ENCODE data around the gene ZSWIM5. TPM values are rescaled to one million over a fixed set of nuclear protein-coding genes. Genes with fewer than 3 reads are reported as not detected.
"Not testable (repeated sequence)": the region's sequence is repeated elsewhere in the genome, so short reads cannot be mapped to it uniquely, and the experiment has no call there.

The ZSWIM5 gene
- total RNA-seq, 2 donors from 2014 or later: 3.6 to 4.4 TPM

- 71 to 80% methylated on average over 5 of the region's 5 CpGs for WGBS, 2 donors
- no peak for TF ChIP-seq CTCF (IDR thresholded peaks at IDR 0.05)
- no peak for TF ChIP-seq POLR2A (IDR thresholded peaks at IDR 0.05)
- Histone ChIP-seq H3K36me3 (replicated peaks in 1 of 2; ENCODE audit: insufficient read depth in 1 of 2, low read depth in 2 of 2) (no peaks in the 10 kb centered on the region), H3K9me3 (no peaks in the 10 kb centered on the region), H3K27me3 (no peaks in the 10 kb centered on the region), H3K4me3 (no peak overlapping the region), H3K27ac (no peak overlapping the region), H3K4me1 (no peaks in the 10 kb centered on the region)
- DNase-seq (no peak), ATAC-seq (no peak)
- intact Hi-C loops (cut with DNase I): no loop called here
These were observed 19.2 kb upstream of the ZSWIM5 start for GRCh38 chr1:45225598-45225997.

- ATAC-seq; H3K27me3 ChIP-seq; H3K27ac ChIP-seq; DNase-seq; intact Hi-C loops (cut with DNase I); H3K4me3 ChIP-seq; H3K9me3 ChIP-seq; H3K36me3 ChIP-seq (replicated peaks in 1 of 2; ENCODE audit: insufficient read depth in 1 of 2, low read depth in 2 of 2); H3K4me1 ChIP-seq: not testable (repeated sequence)
- WGBS, 2 donors: 72 to 79% methylated on average over 8 to 9 of the region's 9 CpGs
These were observed 17.3 kb upstream of the ZSWIM5 start for GRCh38 chr1:45223710-45224109.

GRCh38 chr1:45221716-45222115 is 15.3 kb upstream of the ZSWIM5 start:
- Histone ChIP-seq H3K9me3 (no peaks in the 10 kb centered on the region), H3K4me3 (no peak overlapping the region), H3K36me3 (replicated peaks in 1 of 2; ENCODE audit: insufficient read depth in 1 of 2, low read depth in 2 of 2) (no peaks in the 10 kb centered on the region), H3K27me3 (no peaks in the 10 kb centered on the region), H3K27ac (no peak overlapping the region), H3K4me1 (no peaks in the 10 kb centered on the region)
- DNase-seq (no peak), ATAC-seq (no peak)
- TF ChIP-seq CTCF (IDR thresholded peaks at IDR 0.05) (no peak), POLR2A (IDR thresholded peaks at IDR 0.05) (no peak)
- WGBS, 2 donors: 82 to 85% methylated on average over 4 of the region's 4 CpGs
- intact Hi-C loops (cut with DNase I): no loop called here

GRCh38 chr1:45216861-45217260 is 10.5 kb upstream of the ZSWIM5 start:
- H3K4me1 ChIP-seq: no peaks in the 10 kb centered on the region
- H3K36me3 ChIP-seq (replicated peaks in 1 of 2; ENCODE audit: insufficient read depth in 1 of 2, low read depth in 2 of 2): no peaks in the 10 kb centered on the region
- H3K27ac ChIP-seq: no peak overlapping the region
- TF ChIP-seq CTCF (IDR thresholded peaks at IDR 0.05): no peak
- no peak for TF ChIP-seq POLR2A (IDR thresholded peaks at IDR 0.05)
- no peaks in the 10 kb centered on the region for H3K27me3 ChIP-seq
- DNase-seq (no peak), ATAC-seq (no peak)
- H3K9me3 ChIP-seq: no peaks in the 10 kb centered on the region
- intact Hi-C loops (cut with DNase I): loop anchor here (10.0 kb wide), 1 partner anchor 192 kb away; no protein-coding TSS in a partner anchor
- H3K4me3 ChIP-seq: no peak overlapping the region

- no peaks in the 10 kb centered on the region for H3K27me3 ChIP-seq
- H3K36me3 ChIP-seq (replicated peaks in 1 of 2; ENCODE audit: insufficient read depth in 1 of 2, low read depth in 2 of 2): no peaks in the 10 kb centered on the region
- H3K4me3 ChIP-seq: no peak overlapping the region
- no peaks in the 10 kb centered on the region for H3K9me3 ChIP-seq
- no peak overlapping the region for H3K27ac ChIP-seq
- H3K4me1 ChIP-seq: no peaks in the 10 kb centered on the region
- DNase-seq: no peak
- WGBS, 2 donors: 76 to 81% methylated on average over 1 of the region's 1 CpG
- ATAC-seq: no peak
- TF ChIP-seq POLR2A (IDR thresholded peaks at IDR 0.05) (no peak), CTCF (IDR thresholded peaks at IDR 0.05) (no peak)
- intact Hi-C loops (cut with DNase I): loop anchor here (10.0 kb wide), 1 partner anchor 191 kb away; no protein-coding TSS in a partner anchor
These were observed 9.8 kb upstream of the ZSWIM5 start for GRCh38 chr1:45216200-45216541.

All from body of pancreas (tissue), 4 donors.